GM21526 (cell line): ENCODE results near the gene GPANK1.
A peak's percentile ranks its signal among the peaks of the same experiment; 100 is the strongest.

Source experiments
- ATAC-seq: cut with Tn5 transposase; IDR thresholded peaks from one replicate; pipeline ENCODE4 v1.9.1; 2021; ENCODE audit warnings: moderate library complexity; ENCODE audit not compliant: unreplicated experiment, low FRiP score

The GPANK1 gene

DNA sequence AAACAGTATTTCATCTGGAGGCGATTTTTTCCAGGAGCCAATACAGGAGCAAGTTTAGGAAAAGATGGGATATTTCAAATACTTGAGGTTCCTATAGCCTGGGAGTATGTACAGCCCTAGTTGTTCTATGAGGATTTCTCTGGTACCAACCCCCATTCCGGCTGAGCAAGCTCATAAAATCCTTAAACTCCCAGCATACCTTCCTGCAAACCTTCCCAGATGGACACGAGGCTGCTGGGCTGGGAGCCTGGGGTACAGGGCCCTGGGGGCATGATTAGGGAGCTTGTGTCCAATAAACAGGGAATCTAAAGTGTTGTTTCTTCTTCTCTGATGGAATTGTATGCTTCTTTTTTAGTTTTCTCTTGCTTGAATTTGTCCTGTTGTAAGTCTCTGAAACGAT is 42.8 kb downstream of the GPANK1 start:
- no peak for ATAC-seq

- no peak for ATAC-seq
These were observed 43.4 kb downstream of the GPANK1 start for GRCh38 chr6:31621320-31621939.

DNA sequence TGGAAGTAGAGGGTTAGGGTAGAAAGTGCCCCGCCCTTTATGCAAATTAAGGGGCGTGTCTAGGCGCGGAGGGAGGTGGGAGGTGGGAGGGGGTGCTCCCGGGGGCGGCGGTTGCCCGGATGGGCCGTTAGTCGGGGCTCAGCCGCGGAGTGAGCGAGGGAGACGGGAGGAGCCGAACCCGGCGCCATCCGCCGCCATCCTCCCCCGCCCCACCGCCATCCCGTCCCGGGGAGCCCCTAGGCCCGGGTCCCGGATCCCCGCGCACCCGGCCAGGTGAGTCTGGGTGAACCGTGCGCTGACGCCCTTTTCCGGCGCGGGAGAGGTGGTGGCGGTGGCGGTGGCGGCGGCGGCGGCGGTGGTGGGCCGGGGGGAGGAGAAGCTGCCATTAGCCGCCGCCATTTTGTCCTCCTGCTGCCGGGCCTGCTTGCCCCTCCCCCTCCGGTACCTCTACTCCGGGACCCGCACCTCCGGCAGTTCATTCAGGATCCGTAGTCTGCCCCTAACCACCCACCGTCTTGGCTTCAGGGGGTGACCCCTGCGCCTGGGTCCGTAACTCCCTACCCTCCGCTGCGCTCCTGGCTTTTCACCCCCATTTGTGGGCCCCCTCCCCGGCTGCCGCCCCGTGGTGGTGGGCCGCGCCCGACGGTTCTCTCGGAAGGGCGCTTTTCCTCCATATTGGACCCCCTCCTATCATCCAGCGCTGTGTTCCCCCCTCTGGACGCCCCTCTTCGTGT is 44.0 kb downstream of the GPANK1 start, which contains the start of gene PRRC2A:
Gene PRRC2A, plus strand, starts transcription at position 130 of the 734 bp plus-strand sequence. CDS start 2,075 bp downstream, outside the sequence.
- peak; percentile 44 for ATAC-seq

GRCh38 chr6:31619805-31620585 is 44.8 kb downstream of the GPANK1 start:
- peak; percentile 73 for ATAC-seq

DNA sequence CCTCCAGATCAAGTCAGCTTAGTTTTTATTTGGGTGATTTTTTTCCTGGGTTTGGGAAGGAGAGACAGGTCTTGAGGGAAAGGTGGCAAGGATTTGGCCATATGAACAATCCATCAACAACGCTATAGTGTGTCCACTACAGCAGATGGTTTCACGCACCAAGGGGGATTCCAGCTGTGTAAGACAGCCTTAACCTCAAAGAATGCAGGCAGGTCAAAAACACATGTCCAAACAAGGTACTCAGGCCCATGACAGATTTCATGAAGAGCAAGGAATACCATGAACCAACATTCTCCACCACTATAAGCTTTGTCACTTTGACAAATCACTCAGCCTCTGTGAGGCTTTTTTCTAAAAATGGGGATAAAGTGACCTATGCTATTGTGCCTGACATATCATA is 47.8 kb downstream of the GPANK1 start:
- no peak for ATAC-seq

GRCh38 chr6:31615748-31616147 is 49.0 kb downstream of the GPANK1 start:
- no peak for ATAC-seq

- ATAC-seq: no peak
These were observed 49.9 kb downstream of the GPANK1 start, which contains the start of gene AIF1 for GRCh38 chr6:31614684-31615578. Gene AIF1, plus strand, starts transcription at chr6:31615234. Its CDS starts 96 bp downstream, at chr6:31615330.

GRCh38 chr6:31614075-31614619 is 50.6 kb downstream of the GPANK1 start:
- ATAC-seq: no peak
